OCI-LY7 (cell line): ENCODE results near the gene TIMM13. TPM values are rescaled to one million over a fixed set of nuclear protein-coding genes. Genes with fewer than 3 reads are reported as not detected.
"Not testable (repeated sequence)": the region's sequence is repeated elsewhere in the genome, so short reads cannot be mapped to it uniquely, and the experiment has no call there.

ENCODE experiments used
- BruUV-seq: library from RNA; stranded (reverse); fragments of 400-500 nt; replicated peaks from 2 replicates; lab custom pipeline; 2021; lab: Mats Ljungman, UMichigan
- CTCF ChIA-PET: fragments of 300-600 bp; sonication (Branson Sonifier 250); formaldehyde crosslinking; loops from one replicate; lab custom pipeline; 2022; ENCODE audit warnings: antibody characterized with exemption; ENCODE audit not compliant: unreplicated experiment; lab: Charles Lee
- POLR2A ChIA-PET: fragments of 300-600 bp; sonication (Branson Sonifier 250); formaldehyde crosslinking; loops from one replicate; lab custom pipeline; 2022; ENCODE audit warnings: antibody characterized with exemption; lab: Charles Lee
- DNase-seq: peaks from one replicate; pipeline ENCODE4 v3.0.0-alpha.2; 2015; ENCODE audit warnings: low spot score
- H2AFZ ChIP-seq: fragments of 200-600 bp; sonication (generic), shearing (Covaris generic); 2 replicates; pipeline ENCODE4 v1.6.1; 2014; ENCODE audit warnings: mild to moderate bottlenecking, antibody characterized with exemption, low read length, moderate library complexity
- H3K27ac ChIP-seq: fragments of 200-600 bp; sonication (generic); 2 replicates; pipeline ENCODE4 v1.5.1; 2014; ENCODE audit warnings: mixed run types, low read depth, mild to moderate bottlenecking, moderate library complexity, low read length, inconsistent platforms; ENCODE audit not compliant: poor library complexity, severe bottlenecking
- H3K36me3 ChIP-seq: fragments of 200-600 bp; sonication (generic); 2 replicates; pipeline ENCODE4 v1.6.1; 2014; ENCODE audit warnings: mild to moderate bottlenecking, antibody characterized with exemption, low read length, moderate library complexity, mixed read lengths; ENCODE audit not compliant: insufficient read depth
- H3K4me1 ChIP-seq: fragments of 200-600 bp; sonication (generic); 2 replicates; pipeline ENCODE4 v1.5.1; 2014; ENCODE audit warnings: mild to moderate bottlenecking, low read length; ENCODE audit not compliant: insufficient read depth, poor library complexity, severe bottlenecking
- H3K4me2 ChIP-seq: fragments of 200-600 bp; sonication (generic); 2 replicates; pipeline ENCODE4 v1.6.1; 2014; ENCODE audit warnings: mild to moderate bottlenecking, low read length
- H3K4me3 ChIP-seq: fragments of 200-600 bp; sonication (generic); 2 replicates; pipeline ENCODE4 v1.5.1; 2014; ENCODE audit warnings: mild to moderate bottlenecking, low read depth, low read length; ENCODE audit not compliant: poor library complexity, severe bottlenecking
- H3K79me2 ChIP-seq: fragments of 200-600 bp; sonication (generic); 2 replicates; pipeline ENCODE4 v1.6.1; 2016; ENCODE audit warnings: low read depth, mild to moderate bottlenecking, low read length, moderate library complexity, mixed read lengths; ENCODE audit not compliant: insufficient read depth
- H3K9me2 ChIP-seq: fragments of 200-600 bp; sonication (generic); 2 replicates; pipeline ENCODE4 v1.6.1; 2016; ENCODE audit warnings: mild to moderate bottlenecking, low read length, mixed read lengths; ENCODE audit not compliant: insufficient read depth
- H3K9me3 ChIP-seq: fragments of 200-600 bp; sonication (generic); 2 replicates; pipeline ENCODE4 v1.6.1; 2014; ENCODE audit warnings: mild to moderate bottlenecking, mixed run types, low read length, mixed read lengths
- H4K20me1 ChIP-seq: fragments of 200-600 bp; sonication (generic); 2 replicates; pipeline ENCODE4 v1.6.1; 2014; ENCODE audit warnings: mild to moderate bottlenecking, antibody characterized with exemption, low read length, moderate library complexity, mixed read lengths; ENCODE audit not compliant: insufficient read depth
- EZH2phosphoT487 ChIP-seq: fragments of 200-600 bp; sonication (generic); IDR thresholded peaks from 2 replicates; pipeline ENCODE4 v1.6.1; 2018; ENCODE audit warnings: low read depth, borderline replicate concordance, mild to moderate bottlenecking, mixed run types, antibody characterized with exemption, low read length, moderate library complexity, mixed read lengths
- intact Hi-C: fragments of 100-400 bp; cut with micrococcal nuclease; formaldehyde crosslinking; loops from one replicate; pipeline ENCODE4 v1.10.0; 2022; ENCODE audit not compliant: unreplicated experiment
- total RNA-seq, 2 experiments: library from RNA; depleted of rRNA in 1 of 2; stranded (reverse); fragments of >200 nt in 1 of 2; shearing (Covaris generic) in 1 of 2; gene quantifications; 2 replicates each; pipeline ENCODE4 v1.2.3, GENCODE V29; 2014 to 2022
- TF ChIP-seq, protein P1 (sequence below): fragments of 200-600 bp; sonication (generic); conservative IDR thresholded peaks from 2 replicates; pipeline ENCODE4 v1.5.1; 2014; ENCODE audit warnings: mild to moderate bottlenecking, antibody characterized with exemption, low read length, moderate library complexity, mixed read lengths

The TIMM13 gene
- total RNA-seq, 2 experiments from 2014 or later = 55.4 to 120 TPM

DNA sequence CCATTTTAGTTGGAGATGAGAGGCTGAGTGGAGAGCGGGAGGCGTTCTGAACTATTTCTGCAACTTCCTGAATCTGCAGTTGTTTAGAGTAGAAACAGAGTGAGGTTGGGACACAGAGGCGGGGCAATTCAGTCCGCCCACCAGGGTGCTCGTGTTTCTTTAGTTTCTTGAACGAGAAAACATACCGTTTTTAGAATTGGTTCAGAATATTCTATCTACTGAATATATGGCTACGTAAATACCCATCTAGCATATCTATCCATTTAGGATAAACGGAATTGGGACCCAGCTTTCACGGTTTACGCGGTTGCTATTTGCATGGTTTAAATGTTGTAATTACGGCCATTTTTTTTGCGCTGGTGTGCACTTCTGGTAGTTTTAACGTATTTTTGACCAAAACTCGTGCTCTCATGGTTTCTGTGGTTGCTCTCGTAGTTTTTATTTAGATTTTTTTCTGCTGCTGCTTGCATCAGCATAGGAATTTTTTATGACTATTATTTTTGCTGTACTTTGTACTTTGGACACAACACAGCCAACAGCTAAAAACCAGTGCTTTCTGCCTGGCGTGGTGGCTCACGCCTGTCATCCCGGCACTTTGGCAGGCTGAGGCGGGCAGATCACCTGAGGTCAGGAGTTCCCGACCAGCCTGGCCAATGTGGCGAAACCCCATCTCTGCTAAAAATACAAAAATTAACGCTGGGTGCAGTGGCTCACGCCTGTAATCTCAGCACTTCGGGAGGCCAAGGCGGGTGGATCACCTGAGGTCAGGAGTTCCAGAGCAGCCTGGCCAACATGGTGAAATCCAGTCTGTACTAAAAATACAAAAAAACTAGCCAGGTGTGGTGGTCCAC, 32.7 kb downstream of the TIMM13 start:
- peak; percentile 75 for DNase-seq
- Histone ChIP-seq H3K79me2 (no peaks in the 10 kb centered on the region), H3K9me2 (no peaks in the 10 kb centered on the region), H3K4me1 (peaks cover 22% of the 10 kb centered on the region), H3K27ac (peak overlapping the region; percentile 49), H4K20me1 (no peaks in the 10 kb centered on the region), H2AFZ (peak overlapping the region; percentile 99), H3K4me3 (peak overlapping the region; percentile 56), H3K4me2 (peak overlapping the region; percentile 69), H3K36me3 (no peaks in the 10 kb centered on the region), H3K9me3 (peaks cover 10% of the 10 kb centered on the region; the same call in 1 of the 2 replicates)
- CTCF ChIA-PET = no interaction called here
- POLR2A ChIA-PET = interaction anchor here (0.5 to 1.7 kb wide), 7 partner anchors 10 to 231 kb away, joined by 3 to 5 read pairs (median 3); partner anchors contain the start of genes DOT1L, GADD45B, LSM7 and SPPL2B
- BruUV-seq = no TSS peak
- TF ChIP-seq EZH2phosphoT487 = no peak
- TF ChIP-seq, protein P1, sequence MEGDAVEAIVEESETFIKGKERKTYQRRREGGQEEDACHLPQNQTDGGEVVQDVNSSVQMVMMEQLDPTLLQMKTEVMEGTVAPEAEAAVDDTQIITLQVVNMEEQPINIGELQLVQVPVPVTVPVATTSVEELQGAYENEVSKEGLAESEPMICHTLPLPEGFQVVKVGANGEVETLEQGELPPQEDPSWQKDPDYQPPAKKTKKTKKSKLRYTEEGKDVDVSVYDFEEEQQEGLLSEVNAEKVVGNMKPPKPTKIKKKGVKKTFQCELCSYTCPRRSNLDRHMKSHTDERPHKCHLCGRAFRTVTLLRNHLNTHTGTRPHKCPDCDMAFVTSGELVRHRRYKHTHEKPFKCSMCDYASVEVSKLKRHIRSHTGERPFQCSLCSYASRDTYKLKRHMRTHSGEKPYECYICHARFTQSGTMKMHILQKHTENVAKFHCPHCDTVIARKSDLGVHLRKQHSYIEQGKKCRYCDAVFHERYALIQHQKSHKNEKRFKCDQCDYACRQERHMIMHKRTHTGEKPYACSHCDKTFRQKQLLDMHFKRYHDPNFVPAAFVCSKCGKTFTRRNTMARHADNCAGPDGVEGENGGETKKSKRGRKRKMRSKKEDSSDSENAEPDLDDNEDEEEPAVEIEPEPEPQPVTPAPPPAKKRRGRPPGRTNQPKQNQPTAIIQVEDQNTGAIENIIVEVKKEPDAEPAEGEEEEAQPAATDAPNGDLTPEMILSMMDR = no peak
- intact Hi-C loops = no loop called here

DNA sequence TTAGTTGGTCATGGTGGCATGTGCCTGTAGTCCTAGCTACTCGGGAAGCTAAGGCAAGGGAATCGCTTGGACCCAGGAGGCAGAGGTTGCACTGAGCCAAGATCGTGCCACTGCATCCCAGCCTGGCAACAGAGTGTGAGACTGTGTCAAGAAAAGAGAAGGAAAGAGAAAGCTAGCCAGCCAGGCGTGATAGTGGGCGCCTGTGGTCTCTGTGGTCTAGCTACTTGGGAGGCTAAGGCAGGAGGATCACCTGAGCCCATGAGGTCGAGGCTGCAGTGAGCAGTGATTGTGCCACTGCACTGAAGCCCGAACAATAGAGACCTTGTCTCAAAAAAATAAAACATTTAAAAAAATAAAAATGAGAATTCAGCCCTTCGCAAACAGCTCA, 33.3 kb downstream of the TIMM13 start:
- H2AFZ ChIP-seq = peak overlapping the region; percentile 99
- POLR2A ChIA-PET = interaction anchor here (0.5 to 1.7 kb wide), 9 partner anchors 10 to 1621 kb away, joined by 3 to 8 read pairs (median 4); partner anchors contain the start of genes DOT1L, GADD45B, LSM7 and SPPL2B
- H3K4me3 ChIP-seq = peak overlapping the region; percentile 56

DNA sequence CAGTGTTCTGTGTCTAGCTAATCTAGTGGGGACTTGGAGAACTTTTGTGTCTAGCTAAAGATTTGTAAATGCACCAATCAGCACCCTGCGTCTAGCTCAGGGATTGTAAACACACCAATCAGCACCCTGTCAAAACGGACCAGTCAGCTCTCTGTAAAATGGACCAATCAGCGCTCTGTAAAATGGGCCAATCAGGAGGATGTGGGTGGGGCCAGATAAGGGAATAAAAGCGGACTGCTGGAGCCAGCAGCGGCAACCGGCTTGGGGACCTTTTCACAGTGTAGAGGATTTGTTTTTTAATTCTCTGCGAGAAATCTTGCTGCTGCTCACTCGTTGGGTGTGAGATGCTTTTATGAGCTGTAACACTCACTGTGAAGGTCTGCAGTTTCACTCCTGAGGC, 34.5 kb downstream of the TIMM13 start:
- H3K36me3 ChIP-seq, H3K9me3 ChIP-seq, H3K9me2 ChIP-seq, H2AFZ ChIP-seq, intact Hi-C loops, H3K27ac ChIP-seq, CTCF ChIA-PET, H3K79me2 ChIP-seq, H3K4me2 ChIP-seq, BruUV-seq, H4K20me1 ChIP-seq, H3K4me3 ChIP-seq: not testable (repeated sequence)
- H3K4me1 ChIP-seq = peaks cover 22% of the 10 kb centered on the region
- peak; percentile 43 for DNase-seq
- POLR2A ChIA-PET = interaction anchor here (0.6 to 1.7 kb wide), 4 partner anchors 24 to 135 kb away, joined by 3 to 5 read pairs (median 3); no protein-coding TSS in a partner anchor

More for the DNA sequence above, 33.3 kb downstream of the TIMM13 start:
- CTCF ChIA-PET = no interaction called here
- no TSS peak for BruUV-seq
- Histone ChIP-seq H4K20me1 (no peaks in the 10 kb centered on the region), H3K36me3 (no peaks in the 10 kb centered on the region), H3K4me1 (peaks cover 22% of the 10 kb centered on the region), H3K4me2 (peak overlapping the region; percentile 69), H3K9me2 (no peaks in the 10 kb centered on the region), H3K79me2 (no peaks in the 10 kb centered on the region), H3K27ac (peak overlapping the region; percentile 49), H3K9me3 (peaks cover 10% of the 10 kb centered on the region; the same call in 1 of the 2 replicates)
- TF ChIP-seq, protein P1 = no peak
- TF ChIP-seq EZH2phosphoT487 = no peak
- intact Hi-C loops = no loop called here
- DNase-seq = no peak
